Liver (tissue), 9 donors: Measurements from ENCODE around the gene CENPO. TPM values are rescaled to one million over a fixed set of nuclear protein-coding genes. Genes with fewer than 3 reads are reported as not detected.
A peak's percentile ranks its signal among the peaks of the same experiment; 100 is the strongest.

Experiments used
- DNase-seq: peaks from one replicate; pipeline ENCODE4 v3.0.0-alpha.2; 2017; ENCODE audit warnings: low spot score
- H3K27ac ChIP-seq, 2 donors: one replicate each; pipeline ENCODE4 v1.7.0; 2013; ENCODE audit warnings: inconsistent platforms in 2 of 2, low read length in 2 of 2, control low read depth in 1 of 2, low read depth in 1 of 2, mild to moderate bottlenecking in 1 of 2
- H3K27me3 ChIP-seq, 4 donors: one replicate each; pipeline versions ENCODE4 v1.6.1 to v1.7.0; 2013; ENCODE audit warnings: low read length in 3 of 4, inconsistent platforms in 1 of 4, mild to moderate bottlenecking in 1 of 4, moderate library complexity in 1 of 4; ENCODE audit not compliant: control insufficient read depth in 4 of 4, insufficient read depth in 4 of 4
- H3K36me3 ChIP-seq, 4 donors: one replicate each; pipeline versions ENCODE4 v1.6.1 to v1.7.0; 2013; ENCODE audit warnings: low read length in 3 of 4, mild to moderate bottlenecking in 3 of 4, low read depth in 1 of 4, moderate library complexity in 1 of 4; ENCODE audit not compliant: control insufficient read depth in 4 of 4, insufficient read depth in 3 of 4
- H3K4me1 ChIP-seq, 4 donors: one replicate each; pipeline versions ENCODE4 v1.6.1 to v1.7.0; 2013; ENCODE audit warnings: low read length in 3 of 4, mild to moderate bottlenecking in 3 of 4, moderate library complexity in 1 of 4; ENCODE audit not compliant: control insufficient read depth in 4 of 4, insufficient read depth in 4 of 4
- H3K4me3 ChIP-seq, 3 donors: one replicate each; pipeline versions ENCODE4 v1.6.1 to v1.7.0; 2013; ENCODE audit warnings: low read length in 3 of 3, control low read depth in 1 of 3, low read depth in 1 of 3, mild to moderate bottlenecking in 1 of 3
- H3K9ac ChIP-seq, 2 donors: one replicate each; pipeline ENCODE4 v1.7.0; 2013; ENCODE audit warnings: low read length in 2 of 2, mild to moderate bottlenecking in 2 of 2, moderate library complexity in 2 of 2, control low read depth in 1 of 2, low read depth in 1 of 2
- H3K9me3 ChIP-seq, 4 donors: one replicate each; pipeline versions ENCODE4 v1.6.1 to v1.7.0; 2013; ENCODE audit warnings: low read length in 3 of 4; ENCODE audit not compliant: control insufficient read depth in 4 of 4
- ATF3 ChIP-seq: IDR thresholded peaks from 2 replicates; pipeline ENCODE4 v1.6.1; 2016; ENCODE audit warnings: antibody characterized with exemption
- HNF4A ChIP-seq, 2 donors: conservative IDR thresholded peaks; 2 replicates each; pipeline ENCODE4 v1.6.1; 2016; ENCODE audit warnings: antibody characterized with exemption in 2 of 2, mild to moderate bottlenecking in 2 of 2
- JUND ChIP-seq, 2 donors: IDR thresholded peaks; 2 replicates each; pipeline ENCODE4 v1.6.1; 2016; ENCODE audit warnings: antibody characterized with exemption in 2 of 2
- NR2F2 ChIP-seq: IDR thresholded peaks from 2 replicates; pipeline ENCODE4 v1.6.1; 2016; ENCODE audit warnings: antibody characterized with exemption
- RAD21 ChIP-seq, 2 donors: IDR thresholded peaks; 2 replicates each; pipeline ENCODE4 v1.6.1; 2016; ENCODE audit warnings: antibody characterized with exemption in 2 of 2, mild to moderate bottlenecking in 2 of 2
- RXRA ChIP-seq, 2 donors: IDR thresholded peaks; 2 replicates each; pipeline ENCODE4 v1.6.1; 2017 to 2018; ENCODE audit warnings: antibody characterized with exemption in 2 of 2, mild to moderate bottlenecking in 1 of 2
- TAF1 ChIP-seq: conservative IDR thresholded peaks from 2 replicates; pipeline ENCODE4 v1.6.1; 2016; ENCODE audit warnings: antibody characterized with exemption, mild to moderate bottlenecking
- ZBTB33 ChIP-seq: IDR thresholded peaks from 2 replicates; pipeline ENCODE4 v1.6.1; 2016; ENCODE audit warnings: antibody characterized with exemption
- WGBS: extraction: QIAGEN DNeasy Blood & Tissue Kit; methylation state at CpG from one replicate; pipeline ENCODE4 v1.1.7; 2013; 5-methylcytosine and 5-hydroxymethylcytosine counted together
- polyA plus RNA-seq, 2 donors: library from polyadenylated mRNA; stranded (reverse) in 1 of 2; unstranded in 1 of 2; fragments of 200-250 nt in 1 of 2; fragments of >200 nt in 1 of 2; fragmentation: Nextera tagmentation in 1 of 2; extraction: Ambion mirVana in 1 of 2; gene quantifications; one replicate each; pipeline versions ENCODE4 v1.2.1 to v1.2.3, GENCODE V29; 2013 to 2015
- total RNA-seq, 2 donors: library from RNA; depleted of rRNA; stranded (reverse); fragments of >200 nt; gene quantifications; one replicate each; pipeline ENCODE4 v1.2.3, GENCODE V29; 2014
- TF ChIP-seq, protein P1 (sequence below): IDR thresholded peaks from 2 replicates; pipeline ENCODE4 v1.6.1; 2016; ENCODE audit warnings: antibody characterized with exemption
- TF ChIP-seq, protein P2 (sequence below): IDR thresholded peaks from 2 replicates; pipeline ENCODE4 v1.6.1; 2016; ENCODE audit warnings: antibody characterized with exemption, mild to moderate bottlenecking
- TF ChIP-seq, protein P3 (sequence below): fragments of 150-350 bp; IDR thresholded peaks from 2 replicates; pipeline ENCODE4 v1.5.1; 2017; ENCODE audit warnings: improper control_type of control experiment, low read depth, low read length; ENCODE audit not compliant: missing input control
- donor health status: healthy.
- donor health status: healthy.
- donor health status: healthy.
- donor health status: healthy.
- donor health status: healthy.

The CENPO gene
- total and polyA plus RNA-seq, 4 donors: 2.2 to 17.8 (median 3.2) TPM

- H3K27ac ChIP-seq: no peak overlapping the region
- TF ChIP-seq, protein P1, sequence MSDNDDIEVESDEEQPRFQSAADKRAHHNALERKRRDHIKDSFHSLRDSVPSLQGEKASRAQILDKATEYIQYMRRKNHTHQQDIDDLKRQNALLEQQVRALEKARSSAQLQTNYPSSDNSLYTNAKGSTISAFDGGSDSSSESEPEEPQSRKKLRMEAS: no peak
- TF ChIP-seq TAF1 (no peak), RAD21 (IDR thresholded peaks at IDR 0.05) (no peak), HNF4A (conservative IDR thresholded peaks at IDR 0.05) (no peak), RXRA (IDR thresholded peaks at IDR 0.05) (no peak), ZBTB33 (no peak), ATF3 (no peak), JUND (IDR thresholded peaks at IDR 0.05) (no peak), NR2F2 (no peak)
- TF ChIP-seq, protein P2, sequence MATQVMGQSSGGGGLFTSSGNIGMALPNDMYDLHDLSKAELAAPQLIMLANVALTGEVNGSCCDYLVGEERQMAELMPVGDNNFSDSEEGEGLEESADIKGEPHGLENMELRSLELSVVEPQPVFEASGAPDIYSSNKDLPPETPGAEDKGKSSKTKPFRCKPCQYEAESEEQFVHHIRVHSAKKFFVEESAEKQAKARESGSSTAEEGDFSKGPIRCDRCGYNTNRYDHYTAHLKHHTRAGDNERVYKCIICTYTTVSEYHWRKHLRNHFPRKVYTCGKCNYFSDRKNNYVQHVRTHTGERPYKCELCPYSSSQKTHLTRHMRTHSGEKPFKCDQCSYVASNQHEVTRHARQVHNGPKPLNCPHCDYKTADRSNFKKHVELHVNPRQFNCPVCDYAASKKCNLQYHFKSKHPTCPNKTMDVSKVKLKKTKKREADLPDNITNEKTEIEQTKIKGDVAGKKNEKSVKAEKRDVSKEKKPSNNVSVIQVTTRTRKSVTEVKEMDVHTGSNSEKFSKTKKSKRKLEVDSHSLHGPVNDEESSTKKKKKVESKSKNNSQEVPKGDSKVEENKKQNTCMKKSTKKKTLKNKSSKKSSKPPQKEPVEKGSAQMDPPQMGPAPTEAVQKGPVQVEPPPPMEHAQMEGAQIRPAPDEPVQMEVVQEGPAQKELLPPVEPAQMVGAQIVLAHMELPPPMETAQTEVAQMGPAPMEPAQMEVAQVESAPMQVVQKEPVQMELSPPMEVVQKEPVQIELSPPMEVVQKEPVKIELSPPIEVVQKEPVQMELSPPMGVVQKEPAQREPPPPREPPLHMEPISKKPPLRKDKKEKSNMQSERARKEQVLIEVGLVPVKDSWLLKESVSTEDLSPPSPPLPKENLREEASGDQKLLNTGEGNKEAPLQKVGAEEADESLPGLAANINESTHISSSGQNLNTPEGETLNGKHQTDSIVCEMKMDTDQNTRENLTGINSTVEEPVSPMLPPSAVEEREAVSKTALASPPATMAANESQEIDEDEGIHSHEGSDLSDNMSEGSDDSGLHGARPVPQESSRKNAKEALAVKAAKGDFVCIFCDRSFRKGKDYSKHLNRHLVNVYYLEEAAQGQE: no peak
- TF ChIP-seq, protein P3, sequence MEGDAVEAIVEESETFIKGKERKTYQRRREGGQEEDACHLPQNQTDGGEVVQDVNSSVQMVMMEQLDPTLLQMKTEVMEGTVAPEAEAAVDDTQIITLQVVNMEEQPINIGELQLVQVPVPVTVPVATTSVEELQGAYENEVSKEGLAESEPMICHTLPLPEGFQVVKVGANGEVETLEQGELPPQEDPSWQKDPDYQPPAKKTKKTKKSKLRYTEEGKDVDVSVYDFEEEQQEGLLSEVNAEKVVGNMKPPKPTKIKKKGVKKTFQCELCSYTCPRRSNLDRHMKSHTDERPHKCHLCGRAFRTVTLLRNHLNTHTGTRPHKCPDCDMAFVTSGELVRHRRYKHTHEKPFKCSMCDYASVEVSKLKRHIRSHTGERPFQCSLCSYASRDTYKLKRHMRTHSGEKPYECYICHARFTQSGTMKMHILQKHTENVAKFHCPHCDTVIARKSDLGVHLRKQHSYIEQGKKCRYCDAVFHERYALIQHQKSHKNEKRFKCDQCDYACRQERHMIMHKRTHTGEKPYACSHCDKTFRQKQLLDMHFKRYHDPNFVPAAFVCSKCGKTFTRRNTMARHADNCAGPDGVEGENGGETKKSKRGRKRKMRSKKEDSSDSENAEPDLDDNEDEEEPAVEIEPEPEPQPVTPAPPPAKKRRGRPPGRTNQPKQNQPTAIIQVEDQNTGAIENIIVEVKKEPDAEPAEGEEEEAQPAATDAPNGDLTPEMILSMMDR: no peak
- no peaks in the 10 kb centered on the region for H3K27me3 ChIP-seq
- H3K4me3 ChIP-seq: no peak overlapping the region
- no peak overlapping the region for H3K9ac ChIP-seq
- no peaks in the 10 kb centered on the region for H3K9me3 ChIP-seq
- DNase-seq: no peak
- H3K4me1 ChIP-seq: no peaks in the 10 kb centered on the region
- WGBS: 94% methylated on average over 7 of the region's 7 CpGs
- H3K36me3 ChIP-seq: no peaks in the 10 kb centered on the region
Measured at GRCh38 chr2:24860631-24861030, 67.4 kb downstream of the CENPO start.

- Histone ChIP-seq H3K4me1 (no peaks in the 10 kb centered on the region), H3K27me3 (no peaks in the 10 kb centered on the region), H3K36me3 (no peaks in the 10 kb centered on the region), H3K9ac (no peak overlapping the region), H3K4me3 (no peak overlapping the region), H3K27ac (peak overlapping the region in 1 of 2 donors; percentile 33), H3K9me3 (no peaks in the 10 kb centered on the region)
- DNase-seq: no peak
- TF ChIP-seq HNF4A (conservative IDR thresholded peaks at IDR 0.05) (no peak), NR2F2 (peak; percentile 48)
- 88% methylated on average over 11 of the region's 11 CpGs for WGBS
Measured at GRCh38 chr2:24861500-24861899, 68.3 kb downstream of the CENPO start.
